Neural cell (in vitro differentiated cells): ENCODE data around the gene DOHH. TPM values are rescaled to one million over a fixed set of nuclear protein-coding genes. Genes with fewer than 3 reads are reported as not detected.

Source experiments
- H2AFZ ChIP-seq: fragments of 200-600, 300-800 bp; sonication (generic), shearing (Covaris generic); 2 replicates; pipeline ENCODE4 v1.6.0; 2014; ENCODE audit warnings: low read depth, mild to moderate bottlenecking, antibody characterized with exemption, low read length, moderate library complexity
- H3F3A ChIP-seq: fragments of 200-600 bp; shearing (Covaris generic); 2 replicates; pipeline ENCODE4 v1.6.1; 2016; ENCODE audit warnings: mild to moderate bottlenecking, moderate library complexity, mixed read lengths, antibody characterized with exemption, low read length; ENCODE audit not compliant: insufficient read depth, poor library complexity, severe bottlenecking
- H3K27ac ChIP-seq: fragments of 200-600, 300-800 bp; sonication (generic), shearing (Covaris generic); 2 replicates; pipeline ENCODE4 v1.5.1; 2014; ENCODE audit warnings: mild to moderate bottlenecking, low read length, moderate library complexity
- H3K27me3 ChIP-seq: fragments of 300-800, 200-600 bp; sonication (generic), shearing (Covaris generic); 2 replicates; pipeline ENCODE4 v1.6.0; 2014; ENCODE audit warnings: mild to moderate bottlenecking, low read depth, low read length, moderate library complexity; ENCODE audit not compliant: insufficient read depth
- H3K36me3 ChIP-seq: fragments of 300-800, 200-600 bp; sonication (generic), shearing (Covaris generic); 2 replicates; pipeline ENCODE4 v1.5.1; 2014; ENCODE audit warnings: mild to moderate bottlenecking, antibody characterized with exemption, low read length, moderate library complexity; ENCODE audit not compliant: insufficient read depth
- H3K4me2 ChIP-seq: fragments of 300-800, 200-600 bp; sonication (generic), shearing (Covaris generic); 2 replicates; pipeline ENCODE4 v1.6.0; 2014; ENCODE audit warnings: mild to moderate bottlenecking, low read length
- H3K4me3 ChIP-seq: fragments of 300-800, 200-600 bp; sonication (generic), shearing (Covaris generic); 2 replicates; pipeline ENCODE4 v1.5.1; 2014; ENCODE audit warnings: mild to moderate bottlenecking, low read length, moderate library complexity
- H3K79me2 ChIP-seq: fragments of 200-600 bp; shearing (Covaris generic); replicated peaks from 2 replicates; pipeline ENCODE4 v1.6.0; 2014; ENCODE audit warnings: mild to moderate bottlenecking, low read length, moderate library complexity; ENCODE audit not compliant: insufficient read depth
- H3K9ac ChIP-seq: fragments of 300-800, 200-600 bp; sonication (generic), shearing (Covaris generic); 2 replicates; pipeline ENCODE4 v1.6.1; 2016; ENCODE audit warnings: mild to moderate bottlenecking, low read length, mixed read lengths
- H3K9me2 ChIP-seq: fragments of 200-600 bp; shearing (Covaris generic); 2 replicates; pipeline ENCODE4 v1.6.1; 2016; ENCODE audit warnings: mild to moderate bottlenecking, low read length, mixed read lengths; ENCODE audit not compliant: insufficient read depth
- H3K9me3 ChIP-seq: fragments of 200-600, 300-800 bp; sonication (generic), shearing (Covaris generic); 2 replicates; pipeline ENCODE4 v1.6.1; 2016; ENCODE audit warnings: mild to moderate bottlenecking, mixed run types, low read length, moderate library complexity, mixed read lengths
- H4K20me1 ChIP-seq: fragments of 200-600 bp; shearing (Covaris generic); 2 replicates; pipeline ENCODE4 v1.6.1; 2016; ENCODE audit warnings: mild to moderate bottlenecking, mixed run types; ENCODE audit not compliant: insufficient read depth
- EP300 ChIP-seq: fragments of 450-650 bp; conservative IDR thresholded peaks from 2 replicates; pipeline ENCODE4 v1.6.1; 2014; ENCODE audit warnings: antibody characterized with exemption, mild to moderate bottlenecking, moderate library complexity; ENCODE audit not compliant: poor library complexity, severe bottlenecking
- EZH2 ChIP-seq: fragments of 200-600, 300-800 bp; shearing (Covaris generic), sonication (generic); IDR thresholded peaks from 2 replicates; pipeline ENCODE4 v1.6.1; 2014; ENCODE audit warnings: antibody characterized with exemption, low read length, borderline replicate concordance, mild to moderate bottlenecking; ENCODE audit not compliant: insufficient read depth, poor library complexity, severe bottlenecking
- MXI1 ChIP-seq: fragments of 450-650 bp; conservative IDR thresholded peaks from 2 replicates; pipeline ENCODE4 v1.6.1; 2014; ENCODE audit warnings: antibody characterized with exemption, mild to moderate bottlenecking; ENCODE audit not compliant: poor library complexity, severe bottlenecking
- POLR2AphosphoS5 ChIP-seq: IDR thresholded peaks from 2 replicates; pipeline ENCODE4 v1.6.1; 2012
- RAD21 ChIP-seq: fragments of 450-650 bp; conservative IDR thresholded peaks from 2 replicates; pipeline ENCODE4 v1.6.1; 2014; ENCODE audit warnings: antibody characterized with exemption, mild to moderate bottlenecking, moderate library complexity
- SMC3 ChIP-seq: fragments of 450-650 bp; conservative IDR thresholded peaks from 2 replicates; pipeline ENCODE4 v1.6.1; 2014; ENCODE audit warnings: antibody characterized with exemption, mild to moderate bottlenecking, moderate library complexity; ENCODE audit not compliant: poor library complexity
- TAF1 ChIP-seq: IDR thresholded peaks from 2 replicates; pipeline ENCODE4 v1.6.1; 2012; ENCODE audit warnings: low read depth
- polyA plus RNA-seq: library from polyadenylated mRNA; depleted of rRNA; stranded (reverse); fragments of >200 nt; gene quantifications from 2 replicates; pipeline ENCODE4 v1.2.3, GENCODE V29; 2014
- TF ChIP-seq, protein P1 (sequence below): fragments of 450-650 bp; IDR thresholded peaks from 2 replicates; pipeline ENCODE4 v1.5.1; 2014; ENCODE audit warnings: antibody characterized with exemption, mild to moderate bottlenecking, moderate library complexity; ENCODE audit not compliant: poor library complexity, severe bottlenecking
- TF ChIP-seq, protein P2 (sequence below): IDR thresholded peaks from 2 replicates; pipeline ENCODE4 v1.6.1; 2012; ENCODE audit warnings: borderline replicate concordance

The DOHH gene
- polyA plus RNA-seq, 1 donor from 2014 or later, result 20.3 TPM

GRCh38 chr19:3491396-3492119 is 8.9 kb downstream of the DOHH start:
- TF ChIP-seq POLR2AphosphoS5, result no peak
- no peak for TF ChIP-seq EZH2
- TF ChIP-seq EP300, result no peak
- TF ChIP-seq, protein P1, sequence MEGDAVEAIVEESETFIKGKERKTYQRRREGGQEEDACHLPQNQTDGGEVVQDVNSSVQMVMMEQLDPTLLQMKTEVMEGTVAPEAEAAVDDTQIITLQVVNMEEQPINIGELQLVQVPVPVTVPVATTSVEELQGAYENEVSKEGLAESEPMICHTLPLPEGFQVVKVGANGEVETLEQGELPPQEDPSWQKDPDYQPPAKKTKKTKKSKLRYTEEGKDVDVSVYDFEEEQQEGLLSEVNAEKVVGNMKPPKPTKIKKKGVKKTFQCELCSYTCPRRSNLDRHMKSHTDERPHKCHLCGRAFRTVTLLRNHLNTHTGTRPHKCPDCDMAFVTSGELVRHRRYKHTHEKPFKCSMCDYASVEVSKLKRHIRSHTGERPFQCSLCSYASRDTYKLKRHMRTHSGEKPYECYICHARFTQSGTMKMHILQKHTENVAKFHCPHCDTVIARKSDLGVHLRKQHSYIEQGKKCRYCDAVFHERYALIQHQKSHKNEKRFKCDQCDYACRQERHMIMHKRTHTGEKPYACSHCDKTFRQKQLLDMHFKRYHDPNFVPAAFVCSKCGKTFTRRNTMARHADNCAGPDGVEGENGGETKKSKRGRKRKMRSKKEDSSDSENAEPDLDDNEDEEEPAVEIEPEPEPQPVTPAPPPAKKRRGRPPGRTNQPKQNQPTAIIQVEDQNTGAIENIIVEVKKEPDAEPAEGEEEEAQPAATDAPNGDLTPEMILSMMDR, result no peak
- Histone ChIP-seq H3K9ac (no peak overlapping the region), H3K27me3 (no peaks in the 10 kb centered on the region), H3K9me2 (no peaks in the 10 kb centered on the region), H3K9me3 (no peaks in the 10 kb centered on the region), H3K4me3 (no peak overlapping the region), H3K27ac (no peak overlapping the region), H3K79me2 (no peaks in the 10 kb centered on the region), H3K4me2 (no peak overlapping the region), H3F3A (no peaks in the 10 kb centered on the region), H3K36me3 (no peaks in the 10 kb centered on the region), H4K20me1 (no peaks in the 10 kb centered on the region), H2AFZ (no peak overlapping the region)

DNA sequence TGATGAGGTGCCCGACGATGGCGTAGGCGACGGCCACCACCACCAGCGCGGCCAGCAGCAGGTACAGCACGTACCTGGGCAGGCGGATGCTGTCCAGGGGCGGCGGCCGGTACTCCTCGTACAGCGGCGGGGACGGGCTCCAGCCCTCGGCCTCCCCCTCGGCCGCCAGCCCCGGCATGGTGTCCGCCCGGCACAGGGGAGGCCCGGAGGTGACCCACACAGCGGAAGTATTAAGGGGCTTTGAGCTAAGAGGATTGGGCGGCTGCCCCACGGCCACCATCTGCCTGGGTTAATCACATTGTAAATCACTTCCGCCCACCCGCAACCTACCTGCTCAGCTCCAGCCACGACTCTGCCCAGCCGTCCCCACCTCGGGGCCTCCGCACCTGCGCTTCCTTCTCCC is 17.2 kb downstream of the DOHH start, which contains the start of gene SMIM44:
Gene SMIM44 (minus strand): TSS at position 216 of the 403 bp plus-strand sequence. CDS start 38 bp downstream, at position 178.
- Histone ChIP-seq H3K27ac (no peak within 1 kb of the TSS), H3K27me3 (no peaks in the 10 kb centered on the region), H3K9me2 (no peaks in the 10 kb centered on the region), H4K20me1 (no peaks in the 10 kb centered on the region), H3K79me2 (no peaks in the 10 kb centered on the region), H3F3A (no peaks in the 10 kb centered on the region), H3K9ac (no peak within 1 kb of the TSS), H3K4me2 (no peak within 1 kb of the TSS), H3K4me3 (no peak within 1 kb of the TSS), H2AFZ (no peak within 1 kb of the TSS), H3K9me3 (no peaks in the 10 kb centered on the region), H3K36me3 (no peaks in the 10 kb centered on the region)
- no peak for TF ChIP-seq RAD21
- TF ChIP-seq EZH2, result no peak
- no peak for TF ChIP-seq EP300
- TF ChIP-seq TAF1, result no peak
- no peak for TF ChIP-seq POLR2AphosphoS5
- TF ChIP-seq, protein P2, sequence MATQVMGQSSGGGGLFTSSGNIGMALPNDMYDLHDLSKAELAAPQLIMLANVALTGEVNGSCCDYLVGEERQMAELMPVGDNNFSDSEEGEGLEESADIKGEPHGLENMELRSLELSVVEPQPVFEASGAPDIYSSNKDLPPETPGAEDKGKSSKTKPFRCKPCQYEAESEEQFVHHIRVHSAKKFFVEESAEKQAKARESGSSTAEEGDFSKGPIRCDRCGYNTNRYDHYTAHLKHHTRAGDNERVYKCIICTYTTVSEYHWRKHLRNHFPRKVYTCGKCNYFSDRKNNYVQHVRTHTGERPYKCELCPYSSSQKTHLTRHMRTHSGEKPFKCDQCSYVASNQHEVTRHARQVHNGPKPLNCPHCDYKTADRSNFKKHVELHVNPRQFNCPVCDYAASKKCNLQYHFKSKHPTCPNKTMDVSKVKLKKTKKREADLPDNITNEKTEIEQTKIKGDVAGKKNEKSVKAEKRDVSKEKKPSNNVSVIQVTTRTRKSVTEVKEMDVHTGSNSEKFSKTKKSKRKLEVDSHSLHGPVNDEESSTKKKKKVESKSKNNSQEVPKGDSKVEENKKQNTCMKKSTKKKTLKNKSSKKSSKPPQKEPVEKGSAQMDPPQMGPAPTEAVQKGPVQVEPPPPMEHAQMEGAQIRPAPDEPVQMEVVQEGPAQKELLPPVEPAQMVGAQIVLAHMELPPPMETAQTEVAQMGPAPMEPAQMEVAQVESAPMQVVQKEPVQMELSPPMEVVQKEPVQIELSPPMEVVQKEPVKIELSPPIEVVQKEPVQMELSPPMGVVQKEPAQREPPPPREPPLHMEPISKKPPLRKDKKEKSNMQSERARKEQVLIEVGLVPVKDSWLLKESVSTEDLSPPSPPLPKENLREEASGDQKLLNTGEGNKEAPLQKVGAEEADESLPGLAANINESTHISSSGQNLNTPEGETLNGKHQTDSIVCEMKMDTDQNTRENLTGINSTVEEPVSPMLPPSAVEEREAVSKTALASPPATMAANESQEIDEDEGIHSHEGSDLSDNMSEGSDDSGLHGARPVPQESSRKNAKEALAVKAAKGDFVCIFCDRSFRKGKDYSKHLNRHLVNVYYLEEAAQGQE, result no peak
- no peak for TF ChIP-seq SMC3
- TF ChIP-seq, protein P1, result no peak
- no peak for TF ChIP-seq MXI1
